Measurements from ENCODE around the gene ANKLE1.

- TF ChIP-seq CTCF (IDR thresholded peaks at IDR 0.05; ENCODE audit: low read depth, low read length, poor library complexity, severe bottlenecking) (no peak), EZH2phosphoT487 (IDR thresholded peaks at IDR 0.05; ENCODE audit: borderline replicate concordance, low read length) (no peak)
These were observed 15.1 kb upstream of the ANKLE1 start for GRCh38 chr19:17266589-17266974.
